GM19043 (cell line): ENCODE measurements around the gene C12orf75.
A peak's percentile ranks its signal among the peaks of the same experiment; 100 is the strongest.
"Not testable (repeated sequence)": the region's sequence is repeated elsewhere in the genome, so short reads cannot be mapped to it uniquely, and the experiment has no call there.

Source experiments
- ATAC-seq: cut with Tn5 transposase; IDR thresholded peaks from one replicate; pipeline ENCODE4 v1.9.1; 2021; ENCODE audit warnings: low read depth; ENCODE audit not compliant: unreplicated experiment

C12orf75 gene

GRCh38 chr12:105309384-105309783 is 21.1 kb upstream of the C12orf75 start:
- not testable (repeated sequence) for ATAC-seq

GRCh38 chr12:105310476-105311085 is 19.9 kb upstream of the C12orf75 start:
- ATAC-seq, result not testable (repeated sequence)

DNA sequence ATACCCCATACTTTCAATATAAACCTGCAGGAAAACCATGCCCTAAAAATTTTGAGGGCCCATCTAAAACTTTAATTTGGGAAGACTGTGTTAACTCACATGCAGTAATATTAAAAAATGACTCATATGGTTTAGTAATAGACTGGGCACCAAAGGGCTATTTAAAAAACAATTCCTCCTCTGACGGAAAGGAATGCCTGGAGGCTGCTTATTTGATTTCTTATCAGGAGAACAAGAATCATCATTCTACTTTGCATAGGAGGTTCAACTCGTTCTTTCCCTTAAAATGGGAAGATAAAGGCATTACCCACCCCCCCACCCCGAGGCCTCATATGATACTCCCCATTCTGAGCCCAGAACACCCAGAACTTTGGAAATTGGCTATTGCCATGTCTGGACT is 18.6 kb upstream of the C12orf75 start:
- not testable (repeated sequence) for ATAC-seq

- not testable (repeated sequence) for ATAC-seq
Measured at GRCh38 chr12:105313755-105314154, 16.7 kb upstream of the C12orf75 start.

- ATAC-seq, result no peak
Measured at GRCh38 chr12:105315130-105315529, 15.4 kb upstream of the C12orf75 start.

DNA sequence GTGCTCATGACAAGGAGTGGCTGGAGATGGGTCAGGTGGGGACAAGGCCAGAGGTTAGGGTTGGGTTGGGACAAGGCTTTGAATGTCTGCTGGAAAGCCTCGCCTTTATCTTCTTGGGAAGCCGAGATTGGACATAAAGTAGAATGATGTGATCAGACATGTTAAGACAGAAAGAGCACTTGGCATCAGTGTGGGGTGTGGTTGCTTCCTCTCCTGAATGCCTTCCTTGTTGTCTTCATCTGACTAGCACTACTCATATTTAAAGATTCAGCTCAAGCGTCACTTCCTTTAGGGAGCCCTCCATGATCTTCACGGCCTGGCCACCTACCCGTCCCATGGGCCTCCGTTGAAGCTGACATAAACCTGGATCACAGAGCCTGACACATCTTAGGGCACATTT is 14.8 kb upstream of the C12orf75 start:
- no peak for ATAC-seq

DNA sequence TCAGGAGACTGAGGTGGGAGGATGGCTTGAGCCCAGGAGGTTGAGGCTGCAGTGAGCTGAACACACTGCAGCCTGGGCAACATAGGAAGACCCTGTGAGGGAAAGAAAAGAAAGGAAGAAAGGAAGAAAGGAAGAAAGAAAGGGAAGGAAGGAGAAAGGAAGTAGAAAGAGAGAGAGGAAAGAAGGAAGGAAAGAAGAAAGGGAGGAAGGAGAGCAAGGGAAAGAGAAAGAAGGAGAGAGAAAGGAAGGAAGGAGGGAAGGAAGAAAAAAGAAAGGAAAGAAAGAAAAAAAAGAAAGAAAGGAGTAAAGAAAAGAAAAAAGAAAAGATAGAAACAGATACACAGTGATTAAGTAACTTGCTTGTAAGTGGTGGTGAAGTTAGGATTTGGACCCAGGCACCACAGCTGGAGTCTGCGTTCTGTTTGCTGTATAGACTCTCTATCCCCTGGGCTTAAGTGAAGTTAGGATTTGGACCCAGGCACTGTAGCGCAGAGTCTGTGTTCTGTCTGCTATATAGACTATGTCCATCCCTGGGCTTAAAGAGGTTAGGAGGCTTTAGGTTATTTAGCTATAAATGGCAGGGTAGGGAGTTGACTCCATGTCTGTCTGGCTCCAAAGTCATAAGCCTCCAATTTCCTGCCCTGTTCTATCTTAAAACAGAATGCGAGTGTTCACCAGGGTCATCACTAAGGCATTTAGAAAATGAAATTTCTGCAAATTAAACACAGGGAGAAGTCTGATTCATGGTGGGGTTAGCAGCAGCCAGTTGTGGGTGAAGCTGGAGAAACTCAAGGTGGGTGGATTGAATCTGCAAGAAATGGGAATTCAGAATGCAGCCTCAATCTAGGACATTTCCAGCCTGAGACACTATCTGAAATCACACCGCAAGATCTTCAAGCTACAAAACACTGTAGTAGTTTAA is 13.3 kb upstream of the C12orf75 start:
- ATAC-seq, result no peak

GRCh38 chr12:105317942-105318621 is 12.4 kb upstream of the C12orf75 start:
- ATAC-seq, result no peak

DNA sequence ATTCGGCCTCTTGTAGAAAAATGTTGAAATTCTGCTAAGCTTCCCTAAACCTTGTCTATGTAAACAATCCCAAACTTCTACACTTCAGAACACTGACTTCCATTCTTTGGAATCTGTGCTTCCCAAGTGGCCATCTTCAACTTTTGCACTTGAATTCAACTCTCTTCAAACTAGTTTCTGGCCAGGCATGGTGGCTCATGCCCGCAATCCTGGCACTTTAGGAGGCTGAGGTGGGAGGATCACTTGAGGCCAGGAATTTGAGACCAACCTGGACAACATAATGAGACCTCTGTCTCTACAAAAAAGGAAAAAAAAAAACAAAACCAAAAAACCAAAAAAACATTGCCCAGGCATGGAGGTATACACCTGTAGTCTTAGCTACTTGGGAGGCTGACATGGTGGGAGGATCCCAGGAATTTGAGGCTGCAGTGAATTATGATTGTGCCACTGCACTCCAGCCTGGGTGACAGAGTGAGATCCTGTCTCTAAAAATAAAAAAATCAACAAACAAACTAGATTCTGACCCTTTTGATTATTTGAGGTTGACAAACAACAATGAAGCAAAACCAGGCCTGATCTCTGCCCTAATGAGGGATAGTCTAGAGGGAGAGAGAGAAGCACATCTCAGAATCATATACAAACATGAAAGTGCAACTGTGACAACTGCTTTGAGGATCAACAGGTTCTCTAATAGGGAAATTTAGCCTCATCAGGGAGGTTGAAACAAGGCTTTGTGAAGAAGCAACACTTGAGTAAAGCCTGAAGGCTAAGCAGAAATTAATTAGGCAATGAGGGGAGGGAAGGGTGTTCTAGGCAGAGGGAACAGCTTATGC is 11.6 kb upstream of the C12orf75 start:
- no peak for ATAC-seq

GRCh38 chr12:105319691-105320209 is 10.7 kb upstream of the C12orf75 start:
- no peak for ATAC-seq

- ATAC-seq, result no peak
Measured at GRCh38 chr12:105321125-105321524, 9.4 kb upstream of the C12orf75 start.

DNA sequence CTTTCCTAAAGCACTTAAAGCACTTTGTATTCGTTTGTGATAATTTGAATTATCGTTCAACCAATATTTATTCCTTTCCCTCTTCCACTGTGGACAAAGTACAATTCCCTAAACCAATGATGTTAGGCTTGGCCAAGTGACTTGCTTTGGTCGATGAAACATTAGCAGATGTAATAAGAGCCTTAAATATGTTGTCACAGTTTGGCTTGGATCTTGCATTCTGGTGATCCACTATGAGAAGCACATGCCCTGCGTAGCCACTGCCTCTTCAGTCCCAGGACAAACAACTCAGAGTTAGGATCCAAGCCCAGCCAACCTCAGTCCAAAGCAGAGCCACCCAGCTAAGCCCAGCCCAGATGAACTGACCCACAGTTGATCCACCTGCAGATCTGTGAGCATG is 8.4 kb upstream of the C12orf75 start:
- no peak for ATAC-seq

- no peak for ATAC-seq
Measured at GRCh38 chr12:105324704-105325103, 5.8 kb upstream of the C12orf75 start.

DNA sequence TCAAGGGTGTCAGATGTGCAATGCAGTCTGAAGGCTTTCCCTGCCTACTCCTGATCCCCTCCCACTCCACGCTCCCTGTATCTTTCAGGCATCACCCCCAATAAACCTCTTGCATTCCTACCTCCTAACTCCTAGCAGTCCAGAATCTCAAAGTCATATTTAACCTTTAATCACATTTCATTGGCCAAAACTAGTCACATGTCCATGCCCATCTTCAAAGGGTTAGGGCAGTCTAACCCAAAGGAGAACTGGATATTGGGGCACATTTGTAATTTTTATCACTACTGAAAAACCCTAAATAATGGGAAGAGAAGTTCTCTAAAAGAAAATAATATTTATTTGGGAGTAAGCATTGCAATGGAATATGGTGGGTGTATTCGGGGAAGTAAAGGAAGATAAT is 5.4 kb upstream of the C12orf75 start:
- no peak for ATAC-seq

DNA sequence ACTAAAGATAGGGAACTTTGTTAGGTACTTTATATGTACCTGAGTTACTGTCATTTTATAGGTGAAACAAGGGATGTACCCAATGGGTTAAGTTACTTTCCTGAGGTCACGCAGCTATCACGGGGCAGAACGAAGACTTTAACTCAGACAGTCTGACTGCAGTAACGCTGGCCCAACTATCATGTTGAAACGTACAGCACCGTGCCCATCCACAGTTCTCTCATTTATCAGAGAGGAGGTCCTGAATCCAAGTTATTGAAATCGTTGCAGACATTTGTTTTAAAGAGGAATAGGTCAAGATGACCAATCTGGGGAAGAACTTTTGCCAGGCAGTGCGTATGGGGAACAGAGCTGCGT is 587 bp upstream of the C12orf75 start:
- peak; percentile 2 for ATAC-seq

DNA sequence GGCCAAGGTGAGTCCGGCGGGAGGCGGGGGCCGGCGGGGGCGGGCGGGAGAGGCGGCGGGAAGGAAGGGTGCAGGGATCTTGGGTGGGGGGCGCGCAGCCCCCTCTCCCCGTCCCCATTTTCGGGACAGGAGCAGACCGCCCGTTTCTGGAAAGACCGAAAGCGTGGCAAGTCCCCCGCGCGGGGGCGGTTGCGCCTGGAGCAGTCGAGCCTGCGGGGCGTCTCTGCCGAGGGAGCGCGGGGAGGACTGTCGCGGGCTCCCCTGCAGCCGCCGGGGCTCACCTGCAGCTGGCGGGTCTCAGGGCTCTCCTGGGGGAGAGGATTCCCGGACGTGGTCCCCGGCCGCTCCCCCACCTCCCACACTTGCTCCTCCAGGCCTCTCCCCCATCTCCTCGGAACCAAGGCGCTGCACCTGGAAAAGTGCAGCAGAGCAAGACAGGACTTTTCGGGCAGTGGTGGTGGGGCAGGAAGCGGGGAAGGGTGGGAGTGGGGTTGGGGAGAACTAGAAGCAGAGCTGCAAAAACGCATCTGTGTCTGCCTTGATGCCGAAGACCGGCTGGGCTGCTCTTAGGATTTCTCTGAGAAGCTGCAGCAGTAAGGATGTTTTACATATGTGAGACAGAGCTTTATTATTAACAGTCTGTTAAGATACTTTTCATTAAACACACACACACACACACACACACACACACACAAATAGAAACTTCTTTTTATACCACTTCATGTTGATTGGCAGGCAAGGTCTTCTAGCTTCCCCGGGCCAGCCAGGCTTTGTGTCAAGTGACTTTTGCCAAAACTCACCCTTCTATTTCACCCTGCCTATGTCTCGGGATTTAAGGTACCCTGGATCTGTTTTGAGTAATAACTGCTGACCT is 677 bp downstream of the C12orf75 start:
- ATAC-seq, result no peak

GRCh38 chr12:105331805-105332251 is 1.3 kb downstream of the C12orf75 start:
- no peak for ATAC-seq

DNA sequence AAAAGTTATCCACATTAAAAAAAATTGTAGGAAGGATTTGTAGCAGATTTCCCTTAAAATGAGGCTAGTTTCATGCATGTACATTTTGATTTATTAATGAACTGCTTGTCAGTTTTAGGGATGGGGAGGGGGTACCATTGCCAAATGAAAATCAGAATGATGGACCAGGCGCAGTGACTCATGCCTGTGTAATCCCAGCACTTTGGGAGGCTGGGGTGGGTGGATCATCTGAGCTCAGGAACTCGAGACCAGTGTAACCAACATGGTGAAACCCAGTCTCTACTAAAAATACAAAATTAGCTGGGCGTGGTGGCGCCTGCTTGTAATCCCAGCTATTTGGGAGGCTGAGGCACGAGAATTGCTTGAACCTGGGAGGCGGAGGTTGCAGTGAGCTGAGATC is 1.8 kb downstream of the C12orf75 start:
- ATAC-seq, result not testable (repeated sequence)

- no peak for ATAC-seq
Measured at GRCh38 chr12:105332925-105333324, 2.4 kb downstream of the C12orf75 start.
